Psoas muscle (tissue), 8 donors: ENCODE results near the gene ABL2. TPM values are rescaled to one million over a fixed set of nuclear protein-coding genes. Genes with fewer than 3 reads are reported as not detected.

Source experiments
- ATAC-seq, 4 donors: fragments of 200-7000 bp; cut with Tn5 transposase; one replicate each; pipeline ENCODE4 v1.9.1; 2020; ENCODE audit warnings: moderate library complexity in 3 of 4, mild to moderate bottlenecking in 2 of 4
- DNase-seq, 2 donors: peaks; one replicate each; pipeline ENCODE4 v3.0.0-alpha.2; 2020
- H3K27ac ChIP-seq: fragments of 200-600 bp; one replicate; pipeline ENCODE4 v1.8.0; 2022
- H3K27me3 ChIP-seq, 3 donors: fragments of 200-600 bp in 1 of 3; one replicate each; pipeline versions ENCODE4 v1.6.1 to v1.8.0; 2013 to 2022; ENCODE audit warnings: low read length in 2 of 3, mild to moderate bottlenecking in 2 of 3, moderate library complexity in 1 of 3; ENCODE audit not compliant: insufficient read depth in 3 of 3
- H3K36me3 ChIP-seq, 2 donors: fragments of 200-600 bp in 1 of 2; one replicate each; pipeline versions ENCODE4 v1.6.1 to v1.8.0; 2013 to 2022; ENCODE audit warnings: low read depth in 1 of 2, mild to moderate bottlenecking in 1 of 2, moderate library complexity in 1 of 2; ENCODE audit not compliant: insufficient read depth in 1 of 2
- H3K4me1 ChIP-seq: fragments of 200-600 bp; one replicate; pipeline ENCODE4 v1.8.0; 2022
- H3K4me3 ChIP-seq: fragments of 200-600 bp; one replicate; pipeline ENCODE4 v1.8.0; 2022; ENCODE audit warnings: mild to moderate bottlenecking
- H3K9me3 ChIP-seq: fragments of 200-600 bp; one replicate; pipeline ENCODE4 v1.8.0; 2022
- CTCF ChIP-seq: fragments of 200-600 bp; IDR thresholded peaks from one replicate; pipeline ENCODE4 v1.8.0; 2022; ENCODE audit warnings: antibody characterized with exemption
- WGBS, 3 donors: extraction: QIAGEN DNeasy Blood & Tissue Kit; methylation state at CpG; one replicate each; pipeline versions ENCODE4 v1.1.6 to v1.1.7; 2013; 5-methylcytosine and 5-hydroxymethylcytosine counted together
- intact Hi-C, 2 donors: fragments of 100-400 bp; cut with DNase I; formaldehyde crosslinking; loops; one replicate each; pipeline versions ENCODE4 v1.11.0 to v1.14.2; 2022
- polyA plus RNA-seq, 3 donors: library from polyadenylated mRNA; stranded (reverse); fragments of 200-250 nt; gene quantifications; one replicate each; pipeline ENCODE4 v1.2.3, GENCODE V29; 2013
- total RNA-seq, 4 donors: library from RNA; stranded (reverse); fragmentation: NEBNext Ultra II Directional in 2 of 4; extraction: Animal tissue kit (Norgen Biotek cat#: 25700) in 2 of 4; gene quantifications; one replicate each; pipeline versions ENCODE4 v1.2.1 to v1.2.4, GENCODE V29; 2021 to 2023
- donor health status: healthy with polysubstance abuse.
- donor health status: DM: no; HTN: no; CAD: no; lungs with moderate emphysema.
- donor health status: Bipolar disorder and iron deficiency.
- donor health status: healthy.
- donor health status: DM: yes; HTN: yes; CAD: no.
- donor health status: DM: no; HTN: no; CAD: no.
- donor health status: DM: no; HTN: no; CAD: no.
- donor health status: DM: yes; HTN: yes; CAD: no.

Gene ABL2
- total and polyA plus RNA-seq, 7 donors, result 1.4 to 11.7 (median 8.6) TPM

GRCh38 chr1:179129702-179130473, 99.6 kb downstream of the ABL2 start:
- ATAC-seq, result peak; percentile 36 to 62 (median 50)
- no peak for DNase-seq
- Histone ChIP-seq H3K4me3 (peak overlapping the region; percentile 54), H3K9me3 (no peaks in the 10 kb centered on the region), H3K27ac (peak overlapping the region; percentile 31), H3K27me3 (no peaks in the 10 kb centered on the region), H3K4me1 (no peaks in the 10 kb centered on the region), H3K36me3 (peaks cover 4 to 23% of the 10 kb centered on the region in 2 donors)
- intact Hi-C loops, result loop anchor here in 1 of 2 donors (10.0 kb wide), 1 partner anchor 165 kb away; the partner anchor contains the start of gene SOAT1
- no peak for TF ChIP-seq CTCF
- 54 to 76% (median 60%) methylated on average over 10 of the region's 10 CpGs for WGBS, 3 donors

GRCh38 chr1:179128520-179128919, 101.0 kb downstream of the ABL2 start:
- TF ChIP-seq CTCF, result no peak
- no peaks in the 10 kb centered on the region for H3K4me1 ChIP-seq
- WGBS, 3 donors, result 95 to 97% (median 97%) methylated on average over 4 of the region's 4 CpGs
- peaks cover 4 to 29% of the 10 kb centered on the region in 2 donors for H3K36me3 ChIP-seq
- intact Hi-C loops, result loop anchor here in 1 of 2 donors (10.0 kb wide), 1 partner anchor 166 kb away; the partner anchor contains the start of gene SOAT1
- no peak overlapping the region for H3K27ac ChIP-seq
- ATAC-seq, result no peak
- no peak overlapping the region for H3K4me3 ChIP-seq
- no peak for DNase-seq
- H3K27me3 ChIP-seq, result no peaks in the 10 kb centered on the region
- H3K9me3 ChIP-seq, result no peaks in the 10 kb centered on the region

DNA sequence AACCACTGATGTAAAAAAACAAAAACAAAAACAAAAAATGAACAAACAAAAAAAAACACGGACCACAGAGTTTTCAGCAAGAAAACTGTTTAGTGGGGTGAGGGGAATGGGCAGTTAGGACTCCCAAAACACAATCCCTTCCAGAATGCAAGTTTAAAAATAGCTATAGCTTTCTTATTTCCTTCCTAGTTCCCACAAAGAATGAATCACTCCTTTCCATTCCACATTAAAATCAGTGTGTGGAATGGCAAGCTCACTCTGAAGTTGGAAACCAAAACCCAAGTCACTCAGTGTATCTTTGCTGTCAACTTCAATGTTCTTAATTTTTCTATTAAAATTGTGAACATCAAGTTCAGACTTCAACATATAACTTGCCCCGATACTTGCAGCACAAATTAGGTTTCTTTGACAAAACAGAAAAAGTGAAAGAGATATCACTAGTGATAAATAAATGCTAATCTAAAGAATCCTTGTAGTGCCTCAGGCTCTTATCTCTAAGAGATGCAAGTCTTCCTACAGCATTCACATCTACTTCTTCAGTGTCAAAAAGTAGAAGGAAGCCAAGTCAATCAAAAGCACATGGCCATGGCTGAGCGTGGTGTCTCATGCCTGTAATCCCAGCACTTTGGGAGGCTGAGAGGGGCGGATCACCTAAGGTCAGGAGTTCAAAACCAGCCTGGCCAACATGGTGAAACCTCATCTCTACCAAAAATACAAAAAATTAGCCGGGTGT, 102.1 kb downstream of the ABL2 start:
- no peak overlapping the region for H3K27ac ChIP-seq
- H3K27me3 ChIP-seq, result no peaks in the 10 kb centered on the region
- TF ChIP-seq CTCF, result no peak
- H3K9me3 ChIP-seq, result no peaks in the 10 kb centered on the region
- WGBS, 3 donors, result 85 to 88% (median 86%) methylated on average over 5 of the region's 5 CpGs
- H3K36me3 ChIP-seq, result peaks cover 4 to 29% of the 10 kb centered on the region in 2 donors
- ATAC-seq (no peak), DNase-seq (no peak)
- no peak overlapping the region for H3K4me3 ChIP-seq
- H3K4me1 ChIP-seq, result no peaks in the 10 kb centered on the region
- intact Hi-C loops, result loop anchor here in 1 of 2 donors (10.0 kb wide), 1 partner anchor 167 kb away; the partner anchor contains the start of gene SOAT1

- intact Hi-C loops, result loop anchor here in 1 of 2 donors (10.0 kb wide), 1 partner anchor 168 kb away; the partner anchor contains the start of gene SOAT1
- peak in 1 of 2 donors; percentile 29 for DNase-seq
- no peak overlapping the region for H3K27ac ChIP-seq
Observed at GRCh38 chr1:179126338-179127060, 103.0 kb downstream of the ABL2 start.

More at GRCh38 chr1:179126338-179127060, 103.0 kb downstream of the ABL2 start:
- WGBS, 3 donors, result 76 to 78% (median 76%) methylated on average over 8 of the region's 8 CpGs
- Histone ChIP-seq H3K4me1 (no peaks in the 10 kb centered on the region), H3K36me3 (peaks cover 4 to 29% of the 10 kb centered on the region in 2 donors), H3K9me3 (no peaks in the 10 kb centered on the region), H3K4me3 (no peak overlapping the region), H3K27me3 (no peaks in the 10 kb centered on the region)
- peak in 1 of 4 donors; percentile 25 for ATAC-seq
- no peak for TF ChIP-seq CTCF
